CD4-positive, alpha-beta T cell treated with Interleukin-17A for 4 hours (primary cell): ENCODE results near the gene ZZZ3.
"Not testable (repeated sequence)": the region's sequence is repeated elsewhere in the genome, so short reads cannot be mapped to it uniquely, and the experiment has no call there.

Source experiments
- DNase-seq: peaks from one replicate; pipeline ENCODE4 v3.0.0-alpha.2; 2020; ENCODE audit warnings: mixed read lengths

ZZZ3 gene

GRCh38 chr1:77668924-77669449 is 13.5 kb downstream of the ZZZ3 start:
- no peak for DNase-seq

- DNase-seq: no peak
Observed at GRCh38 chr1:77664939-77665516, 17.4 kb downstream of the ZZZ3 start.

- DNase-seq: no peak
Observed at GRCh38 chr1:77661696-77662095, 20.8 kb downstream of the ZZZ3 start.

GRCh38 chr1:77659879-77660593 is 22.4 kb downstream of the ZZZ3 start:
- DNase-seq: no peak

- no peak for DNase-seq
Observed at GRCh38 chr1:77658271-77658670, 24.2 kb downstream of the ZZZ3 start.

GRCh38 chr1:77655431-77655974 is 27.0 kb downstream of the ZZZ3 start:
- no peak for DNase-seq

GRCh38 chr1:77652970-77653516 is 29.4 kb downstream of the ZZZ3 start:
- DNase-seq: no peak

- no peak for DNase-seq
Observed at GRCh38 chr1:77652268-77652667, 30.2 kb downstream of the ZZZ3 start.

GRCh38 chr1:77649127-77649526 is 33.3 kb downstream of the ZZZ3 start:
- DNase-seq: no peak

GRCh38 chr1:77646224-77646623 is 36.2 kb downstream of the ZZZ3 start:
- DNase-seq: not testable (repeated sequence)

- DNase-seq: no peak
Observed at GRCh38 chr1:77643456-77643855, 39.0 kb downstream of the ZZZ3 start.

GRCh38 chr1:77642941-77643340 is 39.5 kb downstream of the ZZZ3 start:
- no peak for DNase-seq

- DNase-seq: no peak
Observed at GRCh38 chr1:77642196-77642595, 40.3 kb downstream of the ZZZ3 start.

GRCh38 chr1:77639557-77640069 is 42.8 kb downstream of the ZZZ3 start:
- DNase-seq: no peak

GRCh38 chr1:77639056-77639455 is 43.4 kb downstream of the ZZZ3 start:
- DNase-seq: no peak

GRCh38 chr1:77636864-77637263 is 45.6 kb downstream of the ZZZ3 start:
- no peak for DNase-seq
